ENCODE measurements around the gene TYW1. TPM values are rescaled to one million over a fixed set of nuclear protein-coding genes. Genes with fewer than 3 reads are reported as not detected.
A peak's percentile ranks its signal among the peaks of the same experiment; 100 is the strongest.
"Not testable (repeated sequence)": the region's sequence is repeated elsewhere in the genome, so short reads cannot be mapped to it uniquely, and the experiment has no call there.

The TYW1 gene
- total RNA-seq, 1 experiment from 2014 or later, result 15.3 TPM

DNA sequence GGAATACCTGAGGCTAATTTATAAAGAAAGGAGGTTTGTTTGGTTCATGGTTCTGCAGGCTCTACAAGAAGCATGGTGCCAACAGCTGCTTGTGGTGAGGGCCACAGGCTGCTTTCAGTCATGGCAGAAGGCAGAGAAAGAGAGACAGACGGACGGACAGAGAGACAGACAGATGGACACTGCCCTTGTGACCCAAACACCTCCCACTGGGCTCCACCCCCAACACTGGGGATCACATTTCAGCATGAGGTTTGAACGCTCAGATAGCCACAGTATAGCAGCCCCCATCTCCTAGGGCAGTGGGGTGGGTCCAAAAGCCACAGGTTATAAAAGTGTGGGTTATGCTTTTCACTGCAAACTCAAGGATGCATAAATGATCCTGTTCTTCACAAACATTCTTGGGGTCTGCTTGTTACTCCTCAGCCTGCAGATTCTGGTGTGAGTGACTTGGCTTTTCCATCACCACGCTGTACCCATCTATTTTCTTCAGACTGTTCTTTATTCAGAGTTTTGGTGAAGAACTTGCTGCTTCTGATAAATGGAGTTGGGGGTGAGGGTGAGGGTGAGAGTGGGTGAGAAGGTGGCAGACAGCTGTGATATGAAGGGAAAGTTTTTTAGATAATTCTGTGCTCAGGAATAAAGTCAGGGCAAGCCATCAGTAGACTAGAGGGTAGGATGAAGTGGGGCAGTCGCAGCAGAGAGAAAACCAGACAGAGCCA is 194.5 kb downstream of the TYW1 start:
- Mint-ChIP-seq H3K9me3 (peaks cover 13% of the 10 kb centered on the region), H3K36me3 (peaks cover 13% of the 10 kb centered on the region), H3K4me1 (peaks cover 48% of the 10 kb centered on the region), H3K27ac (peak overlapping the region; percentile 96)
- TF ChIP-seq, protein P1, sequence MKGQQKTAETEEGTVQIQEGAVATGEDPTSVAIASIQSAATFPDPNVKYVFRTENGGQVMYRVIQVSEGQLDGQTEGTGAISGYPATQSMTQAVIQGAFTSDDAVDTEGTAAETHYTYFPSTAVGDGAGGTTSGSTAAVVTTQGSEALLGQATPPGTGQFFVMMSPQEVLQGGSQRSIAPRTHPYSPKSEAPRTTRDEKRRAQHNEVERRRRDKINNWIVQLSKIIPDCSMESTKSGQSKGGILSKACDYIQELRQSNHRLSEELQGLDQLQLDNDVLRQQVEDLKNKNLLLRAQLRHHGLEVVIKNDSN (CRISPR knock-in tag; IDR thresholded peaks at IDR 0.05), result peak; percentile 21; the same call in 1 of the 2 replicates
- ATAC-seq (peak; percentile 56), DNase-seq (ENCODE audit: low spot score) (peak; percentile 32)
- CTCF ChIA-PET; H3K27me3 Mint-ChIP-seq (ENCODE audit: low read depth); POLR2A ChIA-PET; H3K4me3 Mint-ChIP-seq: not testable (repeated sequence)

DNA sequence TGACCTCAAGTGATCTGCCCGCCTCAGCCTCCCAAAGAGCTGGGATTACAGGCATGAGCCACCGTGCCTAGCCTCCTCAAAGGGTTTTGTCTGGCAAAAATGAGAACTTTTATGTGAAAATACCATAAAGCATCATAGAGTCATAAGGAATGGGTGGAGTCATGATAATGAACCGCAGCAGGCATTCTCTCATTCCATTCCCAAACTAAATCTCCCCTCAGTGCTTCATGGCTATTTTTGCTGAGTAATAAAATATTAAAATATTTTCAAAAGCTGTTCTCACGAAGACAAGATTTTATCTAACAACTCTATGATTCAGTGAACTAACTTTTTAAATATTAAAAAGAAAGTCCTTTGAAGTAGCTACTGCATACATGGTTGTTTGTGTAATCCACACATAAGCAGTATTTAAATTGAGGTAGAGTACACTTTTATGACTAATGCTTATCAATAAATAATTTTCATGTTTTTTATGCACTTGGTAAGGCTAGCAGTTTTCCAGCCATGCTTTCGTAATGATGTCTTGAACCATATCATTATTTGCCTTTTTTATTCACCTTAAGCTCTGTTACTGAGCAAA is 195.6 kb downstream of the TYW1 start:
- H3K27me3 Mint-ChIP-seq (ENCODE audit: low read depth); ATAC-seq; POLR2A ChIA-PET; DNase-seq (ENCODE audit: low spot score); CTCF ChIA-PET; H3K4me3 Mint-ChIP-seq: not testable (repeated sequence)
- peaks cover 48% of the 10 kb centered on the region for H3K4me1 Mint-ChIP-seq
- peaks cover 20% of the 10 kb centered on the region for H3K36me3 Mint-ChIP-seq
- H3K27ac Mint-ChIP-seq, result peak overlapping the region; percentile 22; the same call in 1 of the 2 replicates
- peaks cover 20% of the 10 kb centered on the region for H3K9me3 Mint-ChIP-seq

DNA sequence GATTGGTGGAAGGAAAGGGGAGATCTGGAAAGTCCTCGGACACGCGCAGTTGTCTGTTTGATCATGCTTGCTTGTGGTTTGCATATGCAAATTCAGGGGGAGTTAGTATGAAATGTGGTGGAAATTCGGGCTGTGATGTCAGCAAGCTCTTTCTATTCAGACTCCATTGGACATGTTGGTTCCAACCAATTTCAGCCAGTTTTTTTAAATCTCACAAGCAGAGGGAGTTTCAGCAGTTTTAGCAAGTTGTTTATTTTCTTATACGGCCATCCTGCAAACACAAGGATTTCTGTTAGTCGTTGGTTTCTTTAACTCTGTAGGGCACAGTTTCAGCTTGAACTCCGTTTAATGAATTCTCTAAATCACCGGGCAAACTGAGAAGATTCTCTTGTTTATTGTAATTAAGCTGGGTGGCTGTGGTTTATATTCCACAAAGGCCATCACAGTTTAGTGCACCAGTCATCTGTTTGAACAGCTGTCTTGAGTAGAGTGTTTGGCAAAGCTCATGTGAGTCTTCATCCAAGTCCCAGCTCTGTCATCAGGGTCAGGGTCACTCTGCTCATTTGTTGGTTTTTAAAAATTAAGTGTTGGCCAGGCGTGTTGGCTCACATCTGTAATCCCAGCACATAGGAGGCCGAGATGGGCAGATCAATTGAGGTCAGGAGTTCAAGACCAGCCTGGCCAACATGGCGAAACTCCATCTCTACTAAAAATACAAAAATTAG is 196.4 kb downstream of the TYW1 start:
- DNase-seq (ENCODE audit: low spot score); CTCF ChIA-PET; H3K4me3 Mint-ChIP-seq; ATAC-seq; H3K27me3 Mint-ChIP-seq (ENCODE audit: low read depth); POLR2A ChIA-PET: not testable (repeated sequence)
- Mint-ChIP-seq H3K4me1 (peaks cover 48% of the 10 kb centered on the region), H3K27ac (peak overlapping the region; percentile 22), H3K9me3 (peaks cover 20% of the 10 kb centered on the region), H3K36me3 (peaks cover 20% of the 10 kb centered on the region)

DNA sequence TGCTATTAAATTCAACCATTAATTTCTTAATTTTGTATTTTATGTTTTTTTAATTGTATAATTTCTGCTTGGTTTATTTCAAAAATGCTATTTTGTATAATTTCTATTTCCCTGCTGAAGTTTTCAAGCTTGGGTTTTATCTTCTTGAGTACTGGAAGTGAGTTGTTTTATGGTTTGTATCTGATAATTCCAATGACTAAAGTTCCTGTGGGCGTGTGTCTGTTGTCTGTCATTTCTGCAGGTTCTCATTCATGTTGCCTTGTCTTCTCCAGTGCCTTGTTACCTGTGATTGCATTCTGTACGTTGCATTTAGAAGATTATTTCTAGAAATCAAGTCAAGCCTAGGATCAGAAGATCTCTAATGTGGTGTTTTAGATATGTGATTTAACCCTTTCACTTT is 199.5 kb downstream of the TYW1 start:
- POLR2A ChIA-PET; H3K4me3 Mint-ChIP-seq; DNase-seq (ENCODE audit: low spot score); H3K27me3 Mint-ChIP-seq (ENCODE audit: low read depth); CTCF ChIA-PET; ATAC-seq; H3K27ac Mint-ChIP-seq: not testable (repeated sequence)
- Mint-ChIP-seq H3K9me3 (peaks cover 24% of the 10 kb centered on the region), H3K36me3 (peaks cover 24% of the 10 kb centered on the region), H3K4me1 (peaks cover 27% of the 10 kb centered on the region)

DNA sequence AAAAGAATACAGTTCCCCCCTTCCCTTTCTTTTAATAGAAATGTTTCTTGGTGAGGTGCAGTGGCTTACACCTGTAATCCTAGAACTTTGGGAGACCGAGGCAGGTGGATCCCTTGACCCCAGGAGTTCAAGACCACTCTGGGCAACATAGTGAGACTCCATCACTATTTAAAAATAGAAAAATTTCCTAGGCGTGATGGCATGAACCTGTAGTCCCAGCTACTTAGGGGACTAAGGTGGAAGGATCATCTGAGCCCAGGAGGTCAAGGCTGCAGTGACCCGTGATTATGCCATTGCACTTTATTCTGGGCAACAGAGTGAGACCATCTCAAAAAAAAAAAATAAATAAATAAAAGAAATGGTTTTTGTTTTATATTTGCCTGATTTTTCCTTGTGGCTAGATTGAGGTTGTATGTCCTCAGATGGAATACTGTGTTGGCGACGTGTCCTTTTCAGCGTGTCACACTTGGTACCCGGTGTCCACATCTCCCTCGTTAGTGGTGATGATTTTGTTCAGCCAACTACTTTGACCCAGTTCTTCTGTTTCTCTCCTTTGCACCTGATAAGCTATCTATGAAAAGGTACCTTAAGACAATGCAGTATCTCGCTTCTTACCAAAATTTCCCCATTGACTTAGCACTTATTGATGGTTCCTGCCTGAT is 202.4 kb downstream of the TYW1 start:
- ATAC-seq, result not testable (repeated sequence)

DNA sequence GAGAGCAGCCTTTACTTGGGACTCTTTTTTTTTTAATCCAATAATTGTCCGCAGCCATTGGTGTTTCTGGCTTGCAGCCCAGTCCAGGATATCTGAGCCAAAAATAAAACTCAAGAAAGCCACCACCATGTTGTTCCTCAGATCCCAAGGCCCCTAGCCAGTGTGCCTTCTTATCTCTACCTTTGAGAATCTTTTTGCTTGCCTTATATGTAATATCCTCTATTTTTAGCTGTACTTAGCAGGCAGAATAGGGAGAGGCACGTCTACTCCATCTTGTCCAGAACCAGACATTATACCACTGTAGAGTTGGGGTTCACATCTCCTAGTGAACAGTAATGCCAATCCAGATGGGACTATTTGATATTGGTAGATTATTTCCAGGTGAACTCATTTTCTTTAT is 209.1 kb downstream of the TYW1 start:
- CTCF ChIA-PET, POLR2A ChIA-PET: not testable (repeated sequence)

More for the DNA sequence above, 202.4 kb downstream of the TYW1 start:
- Mint-ChIP-seq H3K9me3 (peaks cover 24% of the 10 kb centered on the region), H3K4me1 (peaks cover 13% of the 10 kb centered on the region), H3K36me3 (peaks cover 27% of the 10 kb centered on the region)
- H3K27ac Mint-ChIP-seq; POLR2A ChIA-PET; H3K4me3 Mint-ChIP-seq; CTCF ChIA-PET; DNase-seq (ENCODE audit: low spot score); H3K27me3 Mint-ChIP-seq (ENCODE audit: low read depth): not testable (repeated sequence)

DNA sequence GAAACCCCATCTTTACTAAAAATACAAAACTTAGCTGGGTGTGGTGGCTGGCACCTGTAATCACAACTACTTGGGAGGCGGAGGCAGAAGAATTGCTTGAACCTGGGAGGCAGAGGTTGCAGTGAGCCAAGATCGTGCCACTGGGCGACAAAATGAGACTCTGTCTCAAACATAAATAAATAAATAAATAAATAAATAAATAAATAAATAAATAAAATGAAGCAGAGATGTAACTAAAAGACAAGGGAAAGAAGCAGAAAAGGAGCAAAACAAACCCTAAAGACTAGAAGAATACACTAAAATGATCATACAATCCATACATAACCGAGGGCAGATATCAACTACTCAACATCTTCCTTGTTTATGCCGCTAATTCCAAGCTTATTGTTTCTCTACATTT is 209.8 kb downstream of the TYW1 start:
- Mint-ChIP-seq H3K27me3 (ENCODE audit: low read depth) (no peaks in the 10 kb centered on the region), H3K36me3 (peaks cover 4% of the 10 kb centered on the region; the same call in 1 of the 2 replicates), H3K4me3 (no peak overlapping the region), H3K9me3 (no peaks in the 10 kb centered on the region), H3K4me1 (peaks cover 5% of the 10 kb centered on the region), H3K27ac (no peak overlapping the region)
- DNase-seq (ENCODE audit: low spot score) (no peak), ATAC-seq (no peak)
- CTCF ChIA-PET, result no interaction called here
- POLR2A ChIA-PET, result no interaction called here
- no peak for TF ChIP-seq IRF2 (CRISPR knock-in tag; IDR thresholded peaks at IDR 0.05; ENCODE audit: borderline replicate concordance, low read depth)
- no peak for TF ChIP-seq HMGA2 (CRISPR knock-in tag; IDR thresholded peaks at IDR 0.05)
- no peak for TF ChIP-seq GRHL2 (CRISPR knock-in tag; IDR thresholded peaks at IDR 0.05; ENCODE audit: insufficient replicate concordance, severe bottlenecking)
- no peak for TF ChIP-seq GTF2I (CRISPR knock-in tag; conservative IDR thresholded peaks at IDR 0.05)
- TF ChIP-seq, protein P2, sequence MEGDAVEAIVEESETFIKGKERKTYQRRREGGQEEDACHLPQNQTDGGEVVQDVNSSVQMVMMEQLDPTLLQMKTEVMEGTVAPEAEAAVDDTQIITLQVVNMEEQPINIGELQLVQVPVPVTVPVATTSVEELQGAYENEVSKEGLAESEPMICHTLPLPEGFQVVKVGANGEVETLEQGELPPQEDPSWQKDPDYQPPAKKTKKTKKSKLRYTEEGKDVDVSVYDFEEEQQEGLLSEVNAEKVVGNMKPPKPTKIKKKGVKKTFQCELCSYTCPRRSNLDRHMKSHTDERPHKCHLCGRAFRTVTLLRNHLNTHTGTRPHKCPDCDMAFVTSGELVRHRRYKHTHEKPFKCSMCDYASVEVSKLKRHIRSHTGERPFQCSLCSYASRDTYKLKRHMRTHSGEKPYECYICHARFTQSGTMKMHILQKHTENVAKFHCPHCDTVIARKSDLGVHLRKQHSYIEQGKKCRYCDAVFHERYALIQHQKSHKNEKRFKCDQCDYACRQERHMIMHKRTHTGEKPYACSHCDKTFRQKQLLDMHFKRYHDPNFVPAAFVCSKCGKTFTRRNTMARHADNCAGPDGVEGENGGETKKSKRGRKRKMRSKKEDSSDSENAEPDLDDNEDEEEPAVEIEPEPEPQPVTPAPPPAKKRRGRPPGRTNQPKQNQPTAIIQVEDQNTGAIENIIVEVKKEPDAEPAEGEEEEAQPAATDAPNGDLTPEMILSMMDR (IDR thresholded peaks at IDR 0.05), result no peak
- no peak for TF ChIP-seq ATF1 (CRISPR knock-in tag; IDR thresholded peaks at IDR 0.05)
- TF ChIP-seq, protein P3, sequence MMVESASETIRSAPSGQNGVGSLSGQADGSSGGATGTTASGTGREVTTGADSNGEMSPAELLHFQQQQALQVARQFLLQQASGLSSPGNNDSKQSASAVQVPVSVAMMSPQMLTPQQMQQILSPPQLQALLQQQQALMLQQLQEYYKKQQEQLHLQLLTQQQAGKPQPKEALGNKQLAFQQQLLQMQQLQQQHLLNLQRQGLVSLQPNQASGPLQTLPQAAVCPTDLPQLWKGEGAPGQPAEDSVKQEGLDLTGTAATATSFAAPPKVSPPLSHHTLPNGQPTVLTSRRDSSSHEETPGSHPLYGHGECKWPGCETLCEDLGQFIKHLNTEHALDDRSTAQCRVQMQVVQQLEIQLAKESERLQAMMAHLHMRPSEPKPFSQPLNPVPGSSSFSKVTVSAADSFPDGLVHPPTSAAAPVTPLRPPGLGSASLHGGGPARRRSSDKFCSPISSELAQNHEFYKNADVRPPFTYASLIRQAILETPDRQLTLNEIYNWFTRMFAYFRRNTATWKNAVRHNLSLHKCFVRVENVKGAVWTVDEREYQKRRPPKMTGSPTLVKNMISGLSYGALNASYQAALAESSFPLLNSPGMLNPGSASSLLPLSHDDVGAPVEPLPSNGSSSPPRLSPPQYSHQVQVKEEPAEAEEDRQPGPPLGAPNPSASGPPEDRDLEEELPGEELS (CRISPR knock-in tag; IDR thresholded peaks at IDR 0.05), result no peak
- TF ChIP-seq NR3C1 (CRISPR knock-in tag; conservative IDR thresholded peaks at IDR 0.05; ENCODE audit: low read depth), result no peak
- TF ChIP-seq, protein P4, sequence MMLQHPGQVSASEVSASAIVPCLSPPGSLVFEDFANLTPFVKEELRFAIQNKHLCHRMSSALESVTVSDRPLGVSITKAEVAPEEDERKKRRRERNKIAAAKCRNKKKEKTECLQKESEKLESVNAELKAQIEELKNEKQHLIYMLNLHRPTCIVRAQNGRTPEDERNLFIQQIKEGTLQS (CRISPR knock-in tag; conservative IDR thresholded peaks at IDR 0.05), result no peak

More for the DNA sequence above, 209.1 kb downstream of the TYW1 start:
- not testable (repeated sequence) for H3K27ac Mint-ChIP-seq; DNase-seq (ENCODE audit: low spot score); H3K4me3 Mint-ChIP-seq; H3K27me3 Mint-ChIP-seq (ENCODE audit: low read depth); H3K36me3 Mint-ChIP-seq; H3K4me1 Mint-ChIP-seq; H3K9me3 Mint-ChIP-seq; ATAC-seq
